CD4-positive, alpha-beta T cell treated with Interleukin-10 for 1 hour (primary cell): ENCODE data around the gene ERAP2.

Experiments used
- DNase-seq: peaks from one replicate; pipeline ENCODE4 v3.0.0-alpha.2; 2020

The ERAP2 gene

GRCh38 chr5:96935559-96936430 lies 59.5 kb downstream of the ERAP2 start, which contains the start of gene LNPEP:
Gene LNPEP (plus strand): TSS chr5:96936080. CDS start chr5:96936156, 76 bp downstream.
- DNase-seq: peak; percentile 95

- DNase-seq: peak; percentile 56
Observed at GRCh38 chr5:96936431-96937320, 60.4 kb downstream of the ERAP2 start.

DNA sequence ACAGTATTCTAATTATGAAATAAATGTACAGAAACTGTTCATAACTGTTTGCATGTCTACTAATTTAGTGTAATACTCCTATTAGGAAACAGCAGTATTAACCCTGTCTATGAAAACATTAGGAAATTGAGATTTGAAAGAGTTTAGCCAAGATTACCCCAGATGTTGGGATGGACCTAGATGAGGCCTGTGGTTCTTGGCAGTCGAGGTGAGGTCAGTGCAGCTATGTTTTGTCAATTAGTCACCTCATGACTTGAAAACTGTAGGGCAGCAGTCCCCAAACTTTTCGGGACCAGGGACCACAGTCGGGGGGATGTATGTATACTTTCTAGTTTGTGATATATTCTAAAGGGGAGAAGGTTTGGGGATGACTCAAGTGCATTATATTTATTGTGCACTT lies 64.3 kb downstream of the ERAP2 start:
- no peak for DNase-seq

- no peak for DNase-seq
Observed at GRCh38 chr5:96941140-96941539, 64.8 kb downstream of the ERAP2 start.

GRCh38 chr5:96942078-96942477 lies 65.8 kb downstream of the ERAP2 start:
- DNase-seq: no peak

DNA sequence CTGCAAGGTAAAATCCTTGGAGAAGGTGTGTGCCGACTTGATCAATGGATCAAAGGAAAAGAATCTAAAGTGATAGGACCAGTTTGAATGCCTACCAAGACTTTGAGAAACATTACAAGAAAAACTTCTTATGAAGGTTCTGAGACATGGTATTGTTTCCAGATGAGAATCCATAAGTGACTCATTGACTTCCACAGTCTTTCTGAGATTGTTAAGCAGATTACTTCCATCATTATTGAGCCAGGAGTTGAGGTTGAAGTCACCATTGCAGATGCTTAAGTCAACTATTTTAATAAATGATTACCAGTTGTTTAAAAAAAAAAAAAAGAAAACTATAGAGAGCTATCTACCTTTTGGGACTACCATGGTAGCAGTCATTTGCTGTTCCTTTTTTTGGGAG lies 66.6 kb downstream of the ERAP2 start:
- no peak for DNase-seq

GRCh38 chr5:96943799-96944198 lies 67.5 kb downstream of the ERAP2 start:
- DNase-seq: no peak

DNA sequence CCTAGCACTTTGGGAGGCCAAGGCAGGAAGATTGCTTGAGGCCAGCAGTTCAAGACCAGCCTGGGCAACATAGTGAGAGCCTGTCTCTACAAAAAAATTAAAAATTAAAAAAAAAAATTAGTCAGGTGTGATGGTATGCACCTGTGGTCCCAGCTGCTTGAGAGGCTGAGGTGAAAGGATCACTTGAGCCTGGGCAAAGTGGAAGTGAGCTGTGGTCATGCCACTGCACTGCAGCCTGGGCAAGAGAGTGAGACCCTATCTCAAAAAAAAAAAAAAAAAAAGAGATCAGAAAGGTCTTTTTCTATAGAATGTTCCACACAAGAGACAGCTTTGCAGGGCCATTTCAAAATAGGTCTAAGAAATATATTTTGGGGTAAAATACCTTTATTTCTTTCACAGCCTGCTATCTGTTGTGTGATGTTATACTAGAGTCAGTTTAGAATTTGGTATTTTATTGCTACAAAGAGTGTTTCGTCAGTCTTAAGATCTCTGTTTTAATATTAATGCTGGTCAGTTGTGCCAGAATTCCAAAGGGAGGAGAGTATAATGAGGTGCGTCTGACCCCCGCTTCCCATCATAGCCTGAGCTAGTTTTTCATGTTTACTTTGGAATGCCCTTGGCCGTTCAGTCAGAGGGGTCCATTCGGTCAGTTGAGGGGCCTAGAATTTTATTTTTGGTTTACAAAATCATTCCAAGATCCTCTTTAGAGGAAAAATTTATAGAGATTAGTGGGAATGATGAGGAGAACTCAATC lies 69.0 kb downstream of the ERAP2 start:
- no peak for DNase-seq

DNA sequence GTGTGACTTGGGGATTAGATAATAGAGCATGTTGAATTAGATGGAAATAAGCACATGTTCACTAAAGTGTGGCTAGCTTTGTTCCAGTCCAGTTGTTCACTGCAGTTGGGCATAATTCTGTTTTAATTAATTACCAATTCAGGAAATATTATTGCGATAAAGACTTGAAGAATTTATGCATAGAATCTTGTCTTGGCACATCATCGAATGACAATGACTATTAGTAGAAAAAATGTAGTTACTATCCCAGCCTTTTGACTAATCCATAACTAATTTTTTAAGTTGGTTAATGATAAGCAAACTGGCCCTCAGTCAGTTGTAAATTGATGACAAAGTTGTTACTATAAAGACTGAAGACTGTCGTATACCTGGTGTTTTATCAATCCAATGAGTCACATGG lies 70.1 kb downstream of the ERAP2 start:
- DNase-seq: no peak

DNA sequence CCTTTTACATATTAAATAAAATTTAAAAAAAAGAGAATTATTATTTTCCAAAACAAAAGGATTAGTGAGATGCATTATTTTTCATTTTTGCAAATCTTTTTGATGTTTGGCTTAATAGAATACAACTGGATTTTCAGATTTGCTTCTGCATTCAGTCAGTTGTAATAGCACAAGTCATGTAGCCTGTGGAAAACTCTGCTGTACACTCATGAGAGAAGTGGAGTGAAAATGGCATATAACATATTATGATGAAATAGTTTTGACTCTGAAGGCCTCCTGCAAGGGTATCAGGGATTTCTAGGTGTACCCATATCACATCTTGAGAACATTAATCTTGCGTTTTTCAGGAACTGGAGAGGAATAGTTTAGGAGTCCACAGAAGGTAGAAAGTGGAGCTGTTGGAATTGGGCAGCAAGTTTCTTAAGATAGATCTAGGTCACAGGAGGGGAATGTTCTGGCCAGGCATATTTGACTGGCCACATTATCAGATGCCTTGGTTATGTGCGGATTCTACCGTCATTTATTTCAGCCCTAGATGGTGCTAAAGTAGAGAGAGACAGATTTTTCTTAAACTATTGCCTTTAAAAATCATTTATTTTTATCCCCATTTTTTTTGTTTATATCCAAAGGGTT lies 75.9 kb downstream of the ERAP2 start:
- DNase-seq: no peak

GRCh38 chr5:96952974-96953730 lies 76.9 kb downstream of the ERAP2 start:
- no peak for DNase-seq

DNA sequence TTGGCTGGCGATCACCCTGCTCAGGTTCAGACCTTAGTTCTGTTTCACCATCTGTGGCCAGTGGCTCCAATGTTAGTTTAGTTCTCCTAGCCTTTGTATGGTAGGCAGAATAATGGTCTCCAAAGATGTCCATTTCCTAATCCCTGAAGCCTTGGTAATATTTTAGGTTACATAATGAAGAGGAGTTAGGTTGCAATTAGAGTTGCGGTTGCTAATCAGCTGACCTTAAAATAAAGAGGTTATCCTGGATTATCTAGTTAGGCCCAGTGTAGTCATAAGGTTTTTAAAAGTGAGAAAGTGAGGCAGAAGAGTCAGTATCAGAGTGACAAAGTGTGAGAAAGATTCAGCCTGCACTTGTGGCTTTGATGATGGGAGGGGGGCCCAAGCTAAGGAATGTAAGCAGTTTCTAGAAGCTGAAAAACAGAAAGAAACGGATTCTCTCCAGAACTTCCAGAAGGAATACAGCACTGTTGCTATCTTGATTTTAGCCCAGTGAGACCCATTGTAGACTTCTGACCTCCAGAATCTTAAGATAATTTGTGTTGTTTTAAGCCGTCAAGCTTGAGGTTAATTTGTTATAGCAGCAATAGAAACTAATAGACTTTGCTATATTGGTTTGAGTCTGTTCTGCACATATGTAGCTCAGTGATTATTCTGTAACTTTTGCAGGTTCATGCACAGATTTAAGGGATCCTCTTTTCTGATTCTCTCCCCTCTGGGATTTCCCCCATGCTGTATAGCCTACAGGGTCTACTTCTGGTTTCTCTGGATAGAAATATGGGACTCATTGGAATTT lies 81.2 kb downstream of the ERAP2 start:
- DNase-seq: no peak

DNA sequence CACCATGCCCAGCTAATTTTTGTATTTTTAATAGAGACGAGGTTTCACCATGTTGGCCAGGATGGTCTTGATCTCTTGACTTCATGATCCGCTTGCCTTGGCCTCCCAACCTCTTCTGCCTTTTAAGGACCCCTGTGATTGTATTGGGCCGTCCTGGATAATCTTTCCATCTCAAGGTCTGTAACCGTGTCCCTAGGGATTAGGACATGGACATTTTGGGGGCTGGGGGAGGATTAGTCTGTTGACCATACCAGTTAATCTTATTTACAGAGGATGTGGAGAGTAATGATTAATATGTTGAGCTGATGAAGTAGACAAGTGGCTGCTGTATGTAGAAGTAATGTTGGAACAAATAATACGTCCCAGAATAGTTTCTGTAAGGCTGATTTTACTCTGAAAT lies 82.7 kb downstream of the ERAP2 start:
- no peak for DNase-seq

GRCh38 chr5:96961053-96961452 lies 84.8 kb downstream of the ERAP2 start:
- peak; percentile 72 for DNase-seq

DNA sequence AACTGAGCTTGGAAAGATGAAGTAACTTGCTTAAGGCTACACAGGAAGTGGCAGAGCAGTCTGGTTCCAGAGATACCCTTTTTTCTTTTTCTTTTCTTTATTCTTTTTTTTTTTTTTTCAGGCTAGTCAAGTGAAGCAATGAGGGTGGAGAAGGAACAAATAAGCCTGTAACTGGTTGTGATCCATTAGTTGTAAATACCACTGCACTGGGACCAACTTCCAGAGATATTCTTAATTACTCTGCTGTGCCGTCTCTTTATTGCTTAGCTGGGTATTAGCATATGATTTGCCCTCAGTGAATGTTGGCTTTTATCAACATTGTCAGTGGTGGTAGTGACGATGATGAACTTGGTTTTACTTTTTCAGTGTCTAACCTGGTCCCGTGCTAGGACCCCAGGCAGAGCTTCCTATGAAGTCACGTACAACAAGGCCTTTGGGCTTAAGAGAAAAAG lies 86.3 kb downstream of the ERAP2 start:
- DNase-seq: peak; percentile 20

DNA sequence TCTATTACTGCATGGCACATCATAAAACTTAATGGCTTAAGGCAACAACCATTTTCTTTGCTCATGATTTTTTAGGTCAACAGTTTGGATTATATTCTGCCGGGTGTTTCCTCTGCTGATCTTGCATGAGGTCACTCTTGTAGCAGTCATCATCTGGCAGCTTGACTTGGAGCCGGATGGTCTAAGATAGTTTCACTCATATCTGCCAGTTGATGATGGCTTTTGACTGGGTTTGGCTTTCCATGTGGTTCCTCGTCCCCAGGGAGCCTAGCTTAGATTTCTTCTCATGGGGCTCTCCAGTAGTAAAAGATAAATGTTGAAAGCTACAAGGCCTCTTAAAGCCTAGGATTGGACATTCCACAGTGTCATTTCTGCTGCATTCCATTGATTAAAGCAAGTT lies 87.0 kb downstream of the ERAP2 start:
- DNase-seq: peak; percentile 29

GRCh38 chr5:96966801-96967200 lies 90.5 kb downstream of the ERAP2 start:
- no peak for DNase-seq

DNA sequence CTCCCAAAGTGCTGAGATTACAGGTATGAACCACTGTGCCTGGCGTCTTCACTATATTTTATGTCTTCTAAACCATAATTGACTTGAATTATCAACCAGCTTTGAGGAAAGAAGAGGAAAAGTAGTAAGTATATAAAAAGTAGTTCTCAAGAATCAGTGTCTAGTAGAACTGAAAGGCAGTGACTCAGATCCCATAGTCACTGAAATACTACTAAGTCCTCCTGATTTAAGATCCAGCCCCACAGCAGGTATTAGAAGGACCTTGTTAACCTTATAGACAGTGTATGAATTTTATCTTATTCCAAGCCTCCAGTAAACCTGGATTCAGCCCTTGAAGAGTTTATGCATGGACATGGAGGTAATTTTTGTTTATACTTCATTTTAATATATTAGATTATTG lies 91.1 kb downstream of the ERAP2 start:
- DNase-seq: no peak

DNA sequence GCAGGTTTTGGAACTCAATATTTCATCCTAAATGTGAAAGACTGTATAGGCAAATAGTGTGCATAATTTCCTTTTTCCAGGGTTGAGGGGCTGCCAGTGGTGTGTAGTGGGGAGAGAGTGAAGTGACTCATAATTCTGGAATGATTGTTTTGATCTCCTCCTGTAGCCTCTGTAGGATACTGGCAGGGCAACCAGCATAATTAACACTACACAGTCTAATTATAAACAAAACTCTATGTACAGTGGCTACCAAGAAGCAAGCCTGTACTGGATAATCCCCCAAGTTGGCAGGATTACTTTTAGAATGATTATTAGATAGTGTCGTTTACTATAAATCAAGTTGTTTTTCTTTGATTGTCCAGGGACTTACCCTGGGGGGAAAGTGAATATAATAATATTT lies 91.8 kb downstream of the ERAP2 start:
- DNase-seq: no peak

GRCh38 chr5:96968614-96969013 lies 92.3 kb downstream of the ERAP2 start:
- DNase-seq: no peak
